Calu3 (cell line): ENCODE data around the gene DTNB. TPM values are rescaled to one million over a fixed set of nuclear protein-coding genes. Genes with fewer than 3 reads are reported as not detected.

ENCODE experiments used
- BruUV-seq: library from RNA; stranded (reverse); fragments of 400-500 nt; replicated peaks from 2 replicates; lab custom pipeline; 2021; lab: Mats Ljungman, UMichigan
- CTCF ChIA-PET: fragments of 300-600 bp; sonication (Branson Sonifier 250); formaldehyde crosslinking; loops from one replicate; lab custom pipeline; 2022; ENCODE audit warnings: antibody characterized with exemption; lab: Charles Lee
- DNase-seq: peaks from one replicate; pipeline ENCODE4 v3.0.0; 2022
- H3K27ac Mint-ChIP-seq: one replicate; pipeline ENCODE4 v1.8.0; 2022; ENCODE audit warnings: mixed read lengths; ENCODE audit not compliant: unreplicated experiment
- H3K27me3 Mint-ChIP-seq: one replicate; pipeline ENCODE4 v1.8.0; 2022; ENCODE audit warnings: mixed read lengths; ENCODE audit not compliant: unreplicated experiment
- H3K36me3 Mint-ChIP-seq: one replicate; pipeline ENCODE4 v1.8.0; 2022; ENCODE audit warnings: mild to moderate bottlenecking, moderate library complexity, mixed read lengths; ENCODE audit not compliant: insufficient read depth, unreplicated experiment
- H3K4me1 Mint-ChIP-seq: one replicate; pipeline ENCODE4 v1.8.0; 2022; ENCODE audit warnings: mild to moderate bottlenecking, low read depth, mixed read lengths; ENCODE audit not compliant: unreplicated experiment
- H3K4me3 Mint-ChIP-seq: one replicate; pipeline ENCODE4 v1.8.0; 2022; ENCODE audit warnings: mild to moderate bottlenecking, low read depth, moderate library complexity, mixed read lengths; ENCODE audit not compliant: unreplicated experiment
- H3K9me3 Mint-ChIP-seq: one replicate; pipeline ENCODE4 v1.8.0; 2022; ENCODE audit warnings: low read depth, mixed read lengths; ENCODE audit not compliant: unreplicated experiment
- CTCF ChIP-seq: fragments of 200-600 bp; IDR thresholded peaks from one replicate; pipeline ENCODE4 v1.8.0; 2022; ENCODE audit warnings: antibody characterized with exemption; ENCODE audit not compliant: unreplicated experiment
- intact Hi-C: fragments of 100-400 bp; cut with micrococcal nuclease; formaldehyde crosslinking; loops from one replicate; pipeline ENCODE4 v1.10.0; 2022; ENCODE audit not compliant: unreplicated experiment
- total RNA-seq: library from RNA; stranded (reverse); gene quantifications from 2 replicates; pipeline ENCODE4 v1.2.3, GENCODE V29; 2022

DTNB gene
- total RNA-seq, 1 experiment from 2014 or later, result 27.3 TPM

GRCh38 chr2:25492726-25493125, 180.7 kb downstream of the DTNB start:
- intact Hi-C loops, result no loop called here

GRCh38 chr2:25491966-25492532, 181.3 kb downstream of the DTNB start:
- CTCF ChIA-PET, result no interaction called here
- Mint-ChIP-seq H3K27ac (no peak overlapping the region), H3K4me3 (no peak overlapping the region), H3K4me1 (no peaks in the 10 kb centered on the region), H3K36me3 (no peaks in the 10 kb centered on the region), H3K9me3 (no peaks in the 10 kb centered on the region), H3K27me3 (no peaks in the 10 kb centered on the region)
- no TSS peak for BruUV-seq
- no peak for DNase-seq
- intact Hi-C loops, result no loop called here
- TF ChIP-seq CTCF, result no peak

More at GRCh38 chr2:25492726-25493125, 180.7 kb downstream of the DTNB start:
- no peak for TF ChIP-seq CTCF
- H3K27ac Mint-ChIP-seq, result no peak overlapping the region
- H3K36me3 Mint-ChIP-seq, result no peaks in the 10 kb centered on the region
- DNase-seq, result no peak
- no peaks in the 10 kb centered on the region for H3K9me3 Mint-ChIP-seq
- no TSS peak for BruUV-seq
- H3K4me1 Mint-ChIP-seq, result no peaks in the 10 kb centered on the region
- no peaks in the 10 kb centered on the region for H3K27me3 Mint-ChIP-seq
- CTCF ChIA-PET, result no interaction called here
- H3K4me3 Mint-ChIP-seq, result no peak overlapping the region

GRCh38 chr2:25491003-25491696, 182.2 kb downstream of the DTNB start:
- H3K27ac Mint-ChIP-seq, result no peak overlapping the region
- TF ChIP-seq CTCF, result no peak
- H3K4me1 Mint-ChIP-seq, result no peaks in the 10 kb centered on the region
- CTCF ChIA-PET, result no interaction called here
- BruUV-seq, result no TSS peak
- no peaks in the 10 kb centered on the region for H3K9me3 Mint-ChIP-seq
- intact Hi-C loops, result no loop called here
- no peak overlapping the region for H3K4me3 Mint-ChIP-seq
- no peak for DNase-seq
- H3K36me3 Mint-ChIP-seq, result no peaks in the 10 kb centered on the region
- no peaks in the 10 kb centered on the region for H3K27me3 Mint-ChIP-seq

- no peak for DNase-seq
- no peak for TF ChIP-seq CTCF
- intact Hi-C loops, result no loop called here
- Mint-ChIP-seq H3K27ac (no peak overlapping the region), H3K9me3 (no peaks in the 10 kb centered on the region), H3K27me3 (no peaks in the 10 kb centered on the region), H3K36me3 (no peaks in the 10 kb centered on the region), H3K4me1 (no peaks in the 10 kb centered on the region), H3K4me3 (no peak overlapping the region)
- CTCF ChIA-PET, result no interaction called here
- no TSS peak for BruUV-seq
These were observed 183.2 kb downstream of the DTNB start for GRCh38 chr2:25490217-25490616.
